SK-N-SH (cell line): ENCODE data around the gene UGT2A1. TPM values are rescaled to one million over a fixed set of nuclear protein-coding genes. Genes with fewer than 3 reads are reported as not detected.

Experiments used
- CTCF ChIA-PET: fragments of 300-600, 350-600 bp; formaldehyde crosslinking; extraction: SDS; loops from one replicate; lab custom pipeline; 2021; lab: Yijun Ruan, JAX
- POLR2A ChIA-PET: fragments of 350-600 bp; sonication (Branson Sonifier 250); formaldehyde crosslinking; extraction: SDS; loops from one replicate; lab custom pipeline; 2020; ENCODE audit warnings: antibody characterized with exemption, inconsistent platforms; lab: Yijun Ruan, JAX
- DNase-seq: peaks from one replicate; pipeline ENCODE4 v3.0.0; 2012
- H2AFZ ChIP-seq: fragments of 200-600 bp; sonication (generic); 2 replicates; pipeline ENCODE4 v1.8.1; 2016; ENCODE audit warnings: antibody characterized with exemption, mild to moderate bottlenecking, low read depth
- H3F3A ChIP-seq: fragments of 200-600 bp; sonication (generic); replicated peaks from 2 replicates; pipeline ENCODE3; 2016; ENCODE audit warnings: antibody characterized with exemption, mild to moderate bottlenecking; ENCODE audit not compliant: insufficient read depth
- H3K27ac ChIP-seq, 2 experiments: fragments of 200-500 bp in 1 of 2; fragments of 200-600 bp in 1 of 2; sonication (Bioruptor generic) in 1 of 2; sonication (generic), shearing (Covaris generic) in 1 of 2; 2 replicates each; pipeline versions ENCODE4 v1.5.1 to v1.6.1; 2014 to 2016; ENCODE audit warnings: low read depth in 2 of 2, inconsistent platforms in 1 of 2, low read length in 1 of 2, mild to moderate bottlenecking in 1 of 2, mixed read lengths in 1 of 2
- H3K27me3 ChIP-seq: fragments of 200-600 bp; sonication (generic), shearing (Covaris generic); 2 replicates; pipeline ENCODE4 v1.6.1; 2016; ENCODE audit warnings: mixed run types; ENCODE audit not compliant: insufficient read depth
- H3K36me3 ChIP-seq, 2 experiments: fragments of 200-500 bp in 1 of 2; fragments of 200-600 bp in 1 of 2; sonication (Bioruptor generic) in 1 of 2; sonication (generic) in 1 of 2; replicated peaks in 1 of 2; 2 replicates each; pipeline versions ENCODE3 to v1.5.1; 2014 to 2016; ENCODE audit warnings: low read length in 1 of 2, mild to moderate bottlenecking in 1 of 2; ENCODE audit not compliant: insufficient read depth in 2 of 2, control insufficient read depth in 1 of 2
- H3K4me1 ChIP-seq, 2 experiments: fragments of 200-500 bp in 1 of 2; fragments of 200-600 bp in 1 of 2; sonication (Bioruptor generic) in 1 of 2; sonication (generic), shearing (Covaris generic) in 1 of 2; 2 replicates each; pipeline versions ENCODE4 v1.5.1 to v1.6.1; 2014 to 2016; ENCODE audit warnings: low read depth in 1 of 2, low read length in 1 of 2, mixed run types in 1 of 2; ENCODE audit not compliant: insufficient read depth in 2 of 2, control insufficient read depth in 1 of 2
- H3K4me2 ChIP-seq: fragments of 200-600 bp; sonication (generic), shearing (Covaris generic); 2 replicates; pipeline ENCODE4 v1.6.1; 2017; ENCODE audit warnings: mixed run types
- H3K4me3 ChIP-seq, 2 experiments: fragments of 200-500 bp in 1 of 2; fragments of 200-600 bp in 1 of 2; sonication (Bioruptor generic) in 1 of 2; sonication (generic), shearing (Covaris generic) in 1 of 2; 2 replicates each; pipeline versions ENCODE4 v1.5.1 to v1.8.1; 2014 to 2016; ENCODE audit warnings: low read depth in 2 of 2, inconsistent platforms in 1 of 2, low read length in 1 of 2, mild to moderate bottlenecking in 1 of 2, mixed read lengths in 1 of 2, moderate library complexity in 1 of 2
- H3K79me2 ChIP-seq: fragments of 200-600 bp; sonication (generic); 2 replicates; pipeline ENCODE4 v1.8.1; 2017; ENCODE audit warnings: mild to moderate bottlenecking; ENCODE audit not compliant: insufficient read depth
- H3K9ac ChIP-seq: fragments of 200-600 bp; sonication (generic); 2 replicates; pipeline ENCODE4 v1.6.1; 2017; ENCODE audit warnings: mixed run types
- H3K9me2 ChIP-seq: fragments of 200-600 bp; sonication (generic); 2 replicates; pipeline ENCODE4 v1.6.1; 2017; ENCODE audit warnings: mixed run types
- H3K9me3 ChIP-seq: fragments of 200-600 bp; sonication (generic); 2 replicates; pipeline ENCODE4 v1.6.1; 2017; ENCODE audit warnings: mixed run types, mild to moderate bottlenecking, moderate library complexity
- H4K20me1 ChIP-seq: fragments of 200-600 bp; sonication (generic); 2 replicates; pipeline ENCODE4 v1.6.1; 2017; ENCODE audit warnings: mild to moderate bottlenecking, mixed run types; ENCODE audit not compliant: insufficient read depth
- CHD2 ChIP-seq: fragments of 150-350 bp; IDR thresholded peaks from 2 replicates; pipeline ENCODE4 v1.6.1; 2018; ENCODE audit warnings: low read length; ENCODE audit not compliant: partially characterized antibody
- EP300 ChIP-seq, 2 experiments: IDR thresholded peaks; 2 replicates each; pipeline versions ENCODE4 v1.4.0 to v1.6.1; 2012; ENCODE audit warnings: borderline replicate concordance in 1 of 2, low read depth in 1 of 2, low read length in 1 of 2
- FOXM1 ChIP-seq: IDR thresholded peaks from 2 replicates; pipeline ENCODE4 v1.4.0; 2012; ENCODE audit warnings: low read depth, mild to moderate bottlenecking
- GABPA ChIP-seq: IDR thresholded peaks from 2 replicates; pipeline ENCODE4 v1.4.0; 2012; ENCODE audit warnings: low read depth, mild to moderate bottlenecking
- GATA2 ChIP-seq: sonication (generic); formaldehyde crosslinking; IDR thresholded peaks from 2 replicates; pipeline ENCODE4 v1.5.0; 2020; ENCODE audit warnings: mild to moderate bottlenecking, missing genetic modification reagents
- IRF3 ChIP-seq: fragments of 150-350 bp; IDR thresholded peaks from 2 replicates; pipeline ENCODE4 v1.6.1; 2016; ENCODE audit warnings: mild to moderate bottlenecking, low read depth, low read length
- JUND ChIP-seq: IDR thresholded peaks from 2 replicates; pipeline ENCODE4 v1.4.0; 2012
- MAX ChIP-seq: IDR thresholded peaks from 2 replicates; pipeline ENCODE4 v1.4.0; 2012; ENCODE audit warnings: low read depth
- MXI1 ChIP-seq: IDR thresholded peaks from 2 replicates; pipeline ENCODE4 v1.6.1; 2012; ENCODE audit warnings: mild to moderate bottlenecking, low read depth, low read length, improper control_type of control experiment
- NRF1 ChIP-seq: IDR thresholded peaks from 2 replicates; pipeline ENCODE4 v1.6.1; 2012; ENCODE audit warnings: low read depth, mild to moderate bottlenecking, low read length
- POLR2AphosphoS5 ChIP-seq: IDR thresholded peaks from 2 replicates; pipeline ENCODE4 v1.6.1; 2012; ENCODE audit warnings: low read depth, low read length
- REST ChIP-seq: IDR thresholded peaks from 2 replicates; pipeline ENCODE4 v1.6.1; 2012; ENCODE audit warnings: mild to moderate bottlenecking, low read depth, low read length, moderate library complexity
- SMC3 ChIP-seq: IDR thresholded peaks from 2 replicates; pipeline ENCODE4 v1.6.1; 2012; ENCODE audit warnings: low read depth, low read length, improper control_type of control experiment
- TAF1 ChIP-seq: IDR thresholded peaks from 2 replicates; pipeline ENCODE4 v1.6.1; 2012; ENCODE audit warnings: low read depth, mild to moderate bottlenecking, low read length, moderate library complexity, borderline replicate concordance
- YY1 ChIP-seq: IDR thresholded peaks from 2 replicates; pipeline ENCODE4 v1.4.0; 2012; ENCODE audit warnings: low read depth, mild to moderate bottlenecking
- WGBS: methylation state at CpG from one replicate; pipeline ENCODE4 v1.1.6; 2017; ENCODE audit warnings: low lambda C conversion rate; 5-methylcytosine and 5-hydroxymethylcytosine counted together
- polyA plus RNA-seq, 3 experiments: library from polyadenylated mRNA; depleted of rRNA; stranded (reverse); fragments of >200 nt; gene quantifications; 2 replicates each; pipeline ENCODE4 v1.2.3, GENCODE V29; 2012

Gene UGT2A1
- polyA plus RNA-seq, 1 of the 3 experiments (the other 2 are of a cell fraction), result 0.10 TPM

GRCh38 chr4:69591364-69591763 lies 61.7 kb downstream of the UGT2A1 start:
- Histone ChIP-seq H3F3A (no peaks in the 10 kb centered on the region), H3K4me3 (no peak overlapping the region), H3K79me2 (no peaks in the 10 kb centered on the region), H3K4me1 (no peaks in the 10 kb centered on the region), H3K27ac (no peak overlapping the region), H3K27me3 (no peaks in the 10 kb centered on the region), H3K9me2 (no peaks in the 10 kb centered on the region), H3K36me3 (no peaks in the 10 kb centered on the region), H3K4me2 (no peak overlapping the region), H3K9ac (no peak overlapping the region), H3K9me3 (no peaks in the 10 kb centered on the region), H2AFZ (no peak overlapping the region), H4K20me1 (no peaks in the 10 kb centered on the region)
- DNase-seq, result no peak
- WGBS, result 5% methylated on average over 1 of the region's 1 CpG
- TF ChIP-seq REST (no peak), JUND (no peak), POLR2AphosphoS5 (no peak)
- ChIA-PET POLR2A (no interaction called here), CTCF (no interaction called here)

GRCh38 chr4:69589884-69590283 lies 63.2 kb downstream of the UGT2A1 start:
- no peaks in the 10 kb centered on the region for H3K9me3 ChIP-seq
- H3K27ac ChIP-seq, result no peak overlapping the region
- H3K4me2 ChIP-seq, result no peak overlapping the region
- 0% methylated on average over 1 of the region's 1 CpG for WGBS
- TF ChIP-seq TAF1, result no peak
- TF ChIP-seq FOXM1, result no peak
- TF ChIP-seq MXI1, result no peak
- no peak for TF ChIP-seq YY1
- TF ChIP-seq MAX, result no peak
- no peak for TF ChIP-seq NRF1
- no peak for TF ChIP-seq GATA2 (CRISPR knock-in tag)
- TF ChIP-seq IRF3, result no peak
- TF ChIP-seq EP300 (IDR thresholded peaks at IDR 0.05; ENCODE audit: borderline replicate concordance in 1 of 2, low read depth in 1 of 2, low read length in 1 of 2), result no peak
- TF ChIP-seq SMC3, result no peak
- no peak for TF ChIP-seq GABPA
- no peak for TF ChIP-seq CHD2
- no peak overlapping the region for H2AFZ ChIP-seq
- no peaks in the 10 kb centered on the region for H3K4me1 ChIP-seq
- CTCF ChIA-PET, result no interaction called here
- H3K9ac ChIP-seq, result no peak overlapping the region
- H3F3A ChIP-seq, result no peaks in the 10 kb centered on the region
- no peaks in the 10 kb centered on the region for H4K20me1 ChIP-seq
- no peaks in the 10 kb centered on the region for H3K9me2 ChIP-seq
- H3K79me2 ChIP-seq, result no peaks in the 10 kb centered on the region
- no peak overlapping the region for H3K4me3 ChIP-seq
- H3K27me3 ChIP-seq, result no peaks in the 10 kb centered on the region
- no peaks in the 10 kb centered on the region for H3K36me3 ChIP-seq
- POLR2A ChIA-PET, result no interaction called here
- no peak for DNase-seq
